GM12878 (cell line): ENCODE measurements around the gene NOD1. TPM values are rescaled to one million over a fixed set of nuclear protein-coding genes. Genes with fewer than 3 reads are reported as not detected.

Experiments
- ATAC-seq: fragments of 200-7000 bp; cut with Tn5 transposase; 3 replicates; pipeline ENCODE4 v1.9.1; 2020; ENCODE audit warnings: mild to moderate bottlenecking, moderate library complexity
- BruUV-seq: library from RNA; stranded (reverse); fragments of 400-500 nt; replicated peaks from 2 replicates; lab custom pipeline; 2021; lab: Mats Ljungman, UMichigan
- CTCF ChIA-PET: fragments of 300-600 bp; sonication (Branson Sonifier 250); formaldehyde crosslinking; extraction: SDS; loops from one replicate; lab custom pipeline; 2021; ENCODE audit warnings: inconsistent platforms; lab: Yijun Ruan, JAX
- POLR2A ChIA-PET: fragments of 350-600 bp; formaldehyde crosslinking; extraction: SDS; loops from one replicate; lab custom pipeline; 2021; ENCODE audit warnings: inconsistent platforms; lab: Charles Lee
- RAD21 ChIA-PET: fragments of 300-600 bp; sonication (Branson Sonifier 250); formaldehyde crosslinking; loops from one replicate; lab custom pipeline; 2023; ENCODE audit warnings: antibody characterized with exemption; ENCODE audit not compliant: unreplicated experiment; lab: Charles Lee
- SMC1A ChIA-PET: fragments of 300-600 bp; sonication (Branson Sonifier 250); formaldehyde crosslinking; loops from one replicate; lab custom pipeline; 2023; ENCODE audit not compliant: unreplicated experiment, uncharacterized antibody; lab: Charles Lee
- DNase-seq: peaks from one replicate; pipeline ENCODE4 v3.0.0-alpha.2; 2011; ENCODE audit warnings: low read depth, low spot score
- FAIRE-seq: peaks from 3 replicates; lab custom pipeline; 2011; peaks lifted over from hg19 to GRCh38; lab: Jason Lieb, UNC
- H2AFZ ChIP-seq: 2 replicates; pipeline ENCODE4 v1.6.0; 2011; ENCODE audit warnings: low read depth, low read length, control low read depth; ENCODE audit not compliant: control insufficient read depth
- H3K27ac ChIP-seq: 2 replicates; pipeline ENCODE4 v1.5.1; 2011; ENCODE audit warnings: control low read depth; ENCODE audit not compliant: control insufficient read depth, insufficient read depth
- H3K27me3 ChIP-seq, 2 experiments: replicated peaks in 1 of 2; 2 replicates each; pipeline versions ENCODE4 v1.6.0 to v1.6.1; 2011; ENCODE audit warnings: low read length in 1 of 2; ENCODE audit not compliant: control insufficient read depth in 2 of 2, insufficient read depth in 2 of 2
- H3K36me3 ChIP-seq, 2 experiments: 2 replicates each; pipeline ENCODE4 v1.5.1; 2011; ENCODE audit warnings: low read length in 1 of 2; ENCODE audit not compliant: control insufficient read depth in 2 of 2, insufficient read depth in 2 of 2
- H3K4me1 ChIP-seq: 2 replicates; pipeline ENCODE4 v1.6.1; 2011; ENCODE audit warnings: mild to moderate bottlenecking, low read length, moderate library complexity, mixed read lengths; ENCODE audit not compliant: control insufficient read depth, insufficient read depth
- H3K4me2 ChIP-seq: 2 replicates; pipeline ENCODE4 v1.6.0; 2011; ENCODE audit warnings: control low read depth; ENCODE audit not compliant: control insufficient read depth, insufficient read depth
- H3K4me3 ChIP-seq: fragments of 200-600 bp; sonication (generic); 2 replicates; pipeline ENCODE4 v1.5.1; 2016
- H3K79me2 ChIP-seq: 2 replicates; pipeline ENCODE4 v1.6.0; 2011; ENCODE audit warnings: low read length; ENCODE audit not compliant: control insufficient read depth, insufficient read depth
- H3K9ac ChIP-seq: 2 replicates; pipeline ENCODE4 v1.8.0; 2011; ENCODE audit warnings: low read length, control low read depth, mixed read lengths; ENCODE audit not compliant: control insufficient read depth, insufficient read depth
- H3K9me3 ChIP-seq: replicated peaks from 3 replicates; pipeline ENCODE4 v1.5.1; 2011; ENCODE audit warnings: mild to moderate bottlenecking, low read length; ENCODE audit not compliant: control insufficient read depth, insufficient read depth
- H4K20me1 ChIP-seq: 2 replicates; pipeline ENCODE4 v1.6.0; 2011; ENCODE audit not compliant: control insufficient read depth, insufficient read depth
- CBFB ChIP-seq: IDR thresholded peaks from 2 replicates; pipeline ENCODE4 v1.6.1; 2016; ENCODE audit warnings: antibody characterized with exemption, low read depth
- GATAD2B ChIP-seq: fragments of 450-650 bp; conservative IDR thresholded peaks from 2 replicates; pipeline ENCODE4 v1.6.1; 2017; ENCODE audit warnings: low read depth, mild to moderate bottlenecking, moderate library complexity
- MEF2A ChIP-seq: IDR thresholded peaks from 2 replicates; pipeline ENCODE4 v1.6.1; 2011; ENCODE audit warnings: low read depth, mild to moderate bottlenecking, low read length, moderate library complexity; ENCODE audit not compliant: insufficient read depth
- MTA2 ChIP-seq: fragments of 450-650 bp; IDR thresholded peaks from 2 replicates; pipeline ENCODE4 v1.6.1; 2016; ENCODE audit warnings: low read depth, mild to moderate bottlenecking, moderate library complexity
- MYC ChIP-seq: IDR thresholded peaks from 2 replicates; pipeline ENCODE4 v1.6.1; 2011; ENCODE audit warnings: mild to moderate bottlenecking, low read length, moderate library complexity, inconsistent platforms; ENCODE audit not compliant: insufficient read depth, insufficient replicate concordance, insufficient read length, severe bottlenecking
- NRF1 ChIP-seq: conservative IDR thresholded peaks from 2 replicates; pipeline ENCODE4 v1.6.1; 2011; ENCODE audit warnings: mild to moderate bottlenecking, low read depth, low read length, improper control_type of control experiment
- RAD51 ChIP-seq: fragments of 450-650 bp; IDR thresholded peaks from 2 replicates; pipeline ENCODE4 v1.6.1; 2016; ENCODE audit warnings: moderate library complexity, mild to moderate bottlenecking, inconsistent platforms
- RCOR1 ChIP-seq: conservative IDR thresholded peaks from 2 replicates; pipeline ENCODE4 v1.6.1; 2012; ENCODE audit warnings: low read depth, low read length, improper control_type of control experiment
- RELA ChIP-seq: fragments of 450-650 bp; IDR thresholded peaks from 2 replicates; pipeline ENCODE4 v1.8.0; 2014; ENCODE audit warnings: borderline replicate concordance; ENCODE audit not compliant: partially characterized antibody
- SIX5 ChIP-seq: IDR thresholded peaks from 2 replicates; pipeline ENCODE4 v1.6.1; 2011; ENCODE audit warnings: mild to moderate bottlenecking, low read depth, low read length, moderate library complexity; ENCODE audit not compliant: severe bottlenecking
- SMAD1 ChIP-seq: fragments of 450-650 bp; IDR thresholded peaks from 2 replicates; pipeline ENCODE4 v1.6.1; 2018; ENCODE audit warnings: mild to moderate bottlenecking, low read depth; ENCODE audit not compliant: partially characterized antibody
- SREBF1 ChIP-seq: IDR thresholded peaks from 2 replicates; pipeline ENCODE4 v1.6.1; 2012; ENCODE audit warnings: mild to moderate bottlenecking, low read length
- WGBS: methylation state at CpG from one replicate; pipeline ENCODE4 v1.1.6; 2016; ENCODE audit warnings: low lambda C conversion rate; ENCODE audit not compliant: insufficient replicate concordance, insufficient coverage; ENCODE audit errors: missing lambda C conversion rate; 5-methylcytosine and 5-hydroxymethylcytosine counted together
- in situ Hi-C: fragments of 300-500 bp; cut with MboI; formaldehyde crosslinking; loops from 9 replicates; pipeline ENCODE4 v1.14.3; 2018; ENCODE audit warnings: mixed read lengths
- intact Hi-C: fragments of 100-400 bp; cut with micrococcal nuclease; formaldehyde crosslinking; loops from one replicate; pipeline ENCODE4 v1.14.2; 2022; ENCODE audit not compliant: unreplicated experiment
- polyA plus RNA-seq, 11 experiments: library from polyadenylated mRNA; depleted of rRNA in 4 of 11; unstranded in 6 of 11; stranded (reverse) in 5 of 11; fragments of >200 nt; fragmentation: Nextera tagmentation in 4 of 11; fragmentation: Illumina TruSeq in 1 of 11; extraction: Ambion mirVana in 4 of 11; extraction: Trizol in 1 of 11; gene quantifications; 1 replicate in 1 of 11; 2 replicates in 10 of 11; pipeline versions ENCODE4 v1.2.1 to v1.2.3, GENCODE V29; 2011 to 2016; ENCODE audit warnings: inconsistent platforms in 2 of 11, missing spikeins in 2 of 11, low read depth in 1 of 11
- total RNA-seq, 4 experiments: library from RNA; depleted of rRNA in 3 of 4; stranded (reverse); fragments of >200 nt in 3 of 4; fragmentation: Illumina TruSeq in 1 of 4; extraction: Trizol in 1 of 4; gene quantifications; 2 replicates each; pipeline versions ENCODE4 v1.2.1 to v1.2.3, GENCODE V29; 2013 to 2021
- TF ChIP-seq, protein P1 (sequence below), 3 experiments: IDR thresholded peaks in 2 of 3; conservative IDR thresholded peaks in 1 of 3; 2 replicates each; pipeline ENCODE4 v1.5.1; 2011; ENCODE audit warnings: low read depth in 3 of 3, low read length in 3 of 3, mild to moderate bottlenecking in 3 of 3, control low read depth in 2 of 3, moderate library complexity in 2 of 3, inconsistent platforms in 1 of 3, mixed read lengths in 1 of 3; ENCODE audit not compliant: control insufficient read depth in 2 of 3, insufficient read depth in 1 of 3; ENCODE audit errors: extremely low read depth in 1 of 3

NOD1 gene
- total and polyA plus RNA-seq, 10 of the 15 experiments (the other 5 are each of a cell fraction or from before 2014, with no cell fraction given): 1.8 to 14.6 (median 8.9) TPM

DNA sequence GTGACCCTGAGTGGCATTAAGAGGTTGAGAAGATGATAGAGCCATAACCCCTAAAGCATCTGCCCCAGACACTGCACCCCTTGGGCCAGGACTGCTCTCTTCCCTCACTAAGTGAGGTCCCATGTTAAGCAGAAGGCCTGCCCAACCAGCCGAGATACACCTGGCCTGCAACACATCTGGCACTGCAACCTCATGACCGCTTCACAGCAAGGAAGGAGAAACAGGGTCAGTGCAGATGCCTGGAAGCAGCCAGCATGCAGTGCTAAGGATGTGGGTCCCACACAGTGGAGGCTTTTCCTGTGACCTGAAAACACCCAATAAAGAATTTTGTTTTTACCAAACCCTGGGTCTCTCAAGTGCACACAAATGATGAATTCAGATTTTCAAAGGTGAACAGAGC, 7.4 kb downstream of the NOD1 start:
- RAD21 ChIA-PET: no interaction called here
- no peak overlapping the region for H3K4me3 ChIP-seq
- CTCF ChIA-PET: interaction anchor here (1.2 to 2.0 kb wide), 3 partner anchors 11 to 39 kb away, joined by 3 to 5 read pairs (median 4); no protein-coding TSS in a partner anchor
- ATAC-seq: no peak; the same call in 2 of the 3 replicates
- H3K27ac ChIP-seq: no peak overlapping the region
- POLR2A ChIA-PET: no interaction called here
- H4K20me1 ChIP-seq: no peaks in the 10 kb centered on the region
- no peak overlapping the region for H2AFZ ChIP-seq
- BruUV-seq: no TSS peak
- DNase-seq: no peak
- 0 out of 4 replicates have a peak, but pooled peaks cover 0 to 6% of the 10 kb centered on the region in 2 experiments for H3K36me3 ChIP-seq
- SMC1A ChIA-PET: interaction anchor here (1.4 kb wide), 1 partner anchor 26 kb away, joined by 4 read pairs; no protein-coding TSS in a partner anchor
- no peaks in the 10 kb centered on the region for H3K27me3 ChIP-seq
- in situ Hi-C loops: no loop called here
- H3K79me2 ChIP-seq: peaks cover 10% of the 10 kb centered on the region
- no peak for FAIRE-seq
- H3K4me2 ChIP-seq: no peak overlapping the region
- H3K4me1 ChIP-seq: peaks cover 29% of the 10 kb centered on the region
- no peak overlapping the region for H3K9ac ChIP-seq
- WGBS: 69% methylated on average over 2 of the region's 2 CpGs
- no peaks in the 10 kb centered on the region; the same call in 2 of the 3 replicates for H3K9me3 ChIP-seq
- no peak for TF ChIP-seq SREBF1
- intact Hi-C loops: no loop called here

DNA sequence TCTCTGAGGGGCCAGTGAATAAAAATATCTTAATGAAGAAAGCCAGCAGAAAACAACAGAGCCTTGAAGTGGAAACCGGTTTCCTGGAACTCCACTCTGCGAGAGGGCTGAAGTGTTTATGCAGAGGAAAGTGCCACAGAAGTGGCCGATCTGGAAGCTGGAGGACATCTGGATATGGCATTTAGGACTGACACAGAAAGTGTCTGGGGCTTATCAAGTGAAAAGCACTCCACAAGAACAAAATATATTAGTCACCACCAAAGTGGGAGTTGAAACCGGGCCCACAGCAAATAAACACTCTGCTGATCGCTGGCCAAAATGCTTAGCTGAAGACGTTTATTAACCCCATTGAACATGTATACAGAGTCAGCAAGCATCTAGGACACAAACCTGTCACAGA, 7.8 kb downstream of the NOD1 start:
- Histone ChIP-seq H3K4me2 (no peak overlapping the region), H4K20me1 (no peaks in the 10 kb centered on the region), H3K27me3 (no peaks in the 10 kb centered on the region), H3K4me3 (no peak overlapping the region)
- no peak for TF ChIP-seq SIX5
- no peak for TF ChIP-seq MEF2A
- no peak for TF ChIP-seq MTA2
- TF ChIP-seq SMAD1: no peak
- TF ChIP-seq GATAD2B: no peak
- no peak for TF ChIP-seq CBFB
- no peak for TF ChIP-seq RCOR1
- no peak for TF ChIP-seq RELA
- TF ChIP-seq, protein P1, sequence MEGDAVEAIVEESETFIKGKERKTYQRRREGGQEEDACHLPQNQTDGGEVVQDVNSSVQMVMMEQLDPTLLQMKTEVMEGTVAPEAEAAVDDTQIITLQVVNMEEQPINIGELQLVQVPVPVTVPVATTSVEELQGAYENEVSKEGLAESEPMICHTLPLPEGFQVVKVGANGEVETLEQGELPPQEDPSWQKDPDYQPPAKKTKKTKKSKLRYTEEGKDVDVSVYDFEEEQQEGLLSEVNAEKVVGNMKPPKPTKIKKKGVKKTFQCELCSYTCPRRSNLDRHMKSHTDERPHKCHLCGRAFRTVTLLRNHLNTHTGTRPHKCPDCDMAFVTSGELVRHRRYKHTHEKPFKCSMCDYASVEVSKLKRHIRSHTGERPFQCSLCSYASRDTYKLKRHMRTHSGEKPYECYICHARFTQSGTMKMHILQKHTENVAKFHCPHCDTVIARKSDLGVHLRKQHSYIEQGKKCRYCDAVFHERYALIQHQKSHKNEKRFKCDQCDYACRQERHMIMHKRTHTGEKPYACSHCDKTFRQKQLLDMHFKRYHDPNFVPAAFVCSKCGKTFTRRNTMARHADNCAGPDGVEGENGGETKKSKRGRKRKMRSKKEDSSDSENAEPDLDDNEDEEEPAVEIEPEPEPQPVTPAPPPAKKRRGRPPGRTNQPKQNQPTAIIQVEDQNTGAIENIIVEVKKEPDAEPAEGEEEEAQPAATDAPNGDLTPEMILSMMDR (IDR thresholded peaks at IDR 0.05 in 2 of 3, conservative IDR thresholded peaks at IDR 0.05 in 1 of 3; ENCODE audit: control insufficient read depth in 2 of 3, extremely low read depth in 1 of 3, insufficient read depth in 1 of 3, low read depth in 3 of 3, low read length in 3 of 3): no peak
- TF ChIP-seq NRF1: no peak
- no peak for TF ChIP-seq MYC
- no peak for TF ChIP-seq RAD51
- TF ChIP-seq, all 136 proteins: peak for 0
- DNase-seq: no peak
- Histone ChIP-seq H3K4me1 (peaks cover 25% of the 10 kb centered on the region), H3K79me2 (peaks cover 8% of the 10 kb centered on the region), H3K9ac (no peak overlapping the region), H3K9me3 (no peaks in the 10 kb centered on the region; the same call in 2 of the 3 replicates), H2AFZ (no peak overlapping the region), H3K27ac (no peak overlapping the region), H3K36me3 (0 out of 4 replicates have a peak, but pooled peaks cover 0 to 6% of the 10 kb centered on the region in 2 experiments)
- ChIA-PET RAD21 (no interaction called here), POLR2A (no interaction called here), SMC1A (no interaction called here), CTCF (interaction anchor here (1.4 to 2.0 kb wide), 2 partner anchors 10 to 39 kb away, joined by 4 to 5 read pairs; no protein-coding TSS in a partner anchor)
- no peak for FAIRE-seq
- 86% methylated on average over 6 of the region's 6 CpGs for WGBS
- in situ Hi-C loops (no loop called here), intact Hi-C loops (no loop called here)
- no peak for ATAC-seq
- BruUV-seq: no TSS peak
